Measurements from ENCODE around the gene UTP4. TPM values are rescaled to one million over a fixed set of nuclear protein-coding genes. Genes with fewer than 3 reads are reported as not detected.

Gene UTP4
- polyA plus RNA-seq, 1 experiment: 60.7 TPM

DNA sequence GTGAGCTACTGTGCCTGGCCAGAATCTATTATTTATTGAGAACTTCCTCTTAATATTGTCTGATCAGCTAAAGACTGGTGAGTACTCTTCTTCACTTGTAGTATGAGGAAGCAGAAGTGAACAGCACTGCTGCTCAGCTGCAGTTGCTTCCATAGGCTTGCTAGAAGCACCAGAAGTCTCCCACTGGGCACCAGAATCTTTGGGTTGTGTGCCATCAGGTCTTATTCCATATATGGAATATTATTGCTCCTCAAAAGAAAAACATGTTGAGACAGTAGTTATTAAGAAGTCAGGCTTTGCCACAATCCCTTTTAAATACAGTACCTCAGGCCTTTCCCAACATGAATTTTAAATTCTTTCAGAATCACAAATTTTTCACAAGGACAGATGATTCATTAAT is 71.7 kb downstream of the UTP4 start:
- no peak for DNase-seq (ENCODE audit: low read depth)
- Histone ChIP-seq H3K27me3 (ENCODE audit: control insufficient read depth, insufficient read depth, low read length) (no peaks in the 10 kb centered on the region), H3K36me3 (ENCODE audit: control insufficient read depth, insufficient read depth, low read length) (no peaks in the 10 kb centered on the region), H3K4me3 (ENCODE audit: low read depth, low read length) (no peak overlapping the region)
- ChIA-PET CTCF (interaction anchor here (1.7 kb wide), 1 partner anchor 17 kb away, joined by 4 read pairs; the partner anchor contains the start of gene SNTB2), POLR2A (no interaction called here)
- TF ChIP-seq, protein P1, sequence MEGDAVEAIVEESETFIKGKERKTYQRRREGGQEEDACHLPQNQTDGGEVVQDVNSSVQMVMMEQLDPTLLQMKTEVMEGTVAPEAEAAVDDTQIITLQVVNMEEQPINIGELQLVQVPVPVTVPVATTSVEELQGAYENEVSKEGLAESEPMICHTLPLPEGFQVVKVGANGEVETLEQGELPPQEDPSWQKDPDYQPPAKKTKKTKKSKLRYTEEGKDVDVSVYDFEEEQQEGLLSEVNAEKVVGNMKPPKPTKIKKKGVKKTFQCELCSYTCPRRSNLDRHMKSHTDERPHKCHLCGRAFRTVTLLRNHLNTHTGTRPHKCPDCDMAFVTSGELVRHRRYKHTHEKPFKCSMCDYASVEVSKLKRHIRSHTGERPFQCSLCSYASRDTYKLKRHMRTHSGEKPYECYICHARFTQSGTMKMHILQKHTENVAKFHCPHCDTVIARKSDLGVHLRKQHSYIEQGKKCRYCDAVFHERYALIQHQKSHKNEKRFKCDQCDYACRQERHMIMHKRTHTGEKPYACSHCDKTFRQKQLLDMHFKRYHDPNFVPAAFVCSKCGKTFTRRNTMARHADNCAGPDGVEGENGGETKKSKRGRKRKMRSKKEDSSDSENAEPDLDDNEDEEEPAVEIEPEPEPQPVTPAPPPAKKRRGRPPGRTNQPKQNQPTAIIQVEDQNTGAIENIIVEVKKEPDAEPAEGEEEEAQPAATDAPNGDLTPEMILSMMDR (IDR thresholded peaks at IDR 0.05; ENCODE audit: insufficient read depth, low read depth, low read length): no peak

DNA sequence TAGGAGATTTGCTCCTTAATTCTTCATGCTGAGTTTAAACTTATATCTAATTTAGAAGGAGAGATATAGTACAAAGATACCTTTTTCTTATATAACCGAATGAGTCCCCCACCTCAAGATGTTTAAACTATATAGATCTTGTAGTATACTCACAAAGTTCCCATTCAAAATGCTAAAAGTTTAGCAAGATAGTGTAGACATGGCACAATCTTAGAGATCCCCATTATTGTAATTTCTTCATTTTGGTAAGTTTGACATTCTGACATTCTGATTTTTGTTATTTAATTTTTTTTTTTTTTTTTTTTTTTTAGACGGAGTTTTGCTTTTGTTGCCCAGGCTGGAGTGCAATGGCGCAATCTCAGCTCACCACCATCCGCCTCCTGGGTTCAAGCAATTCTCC is 77.3 kb downstream of the UTP4 start:
- ChIA-PET CTCF (no interaction called here), POLR2A (no interaction called here)
- no peak for DNase-seq (ENCODE audit: low read depth)
- H3K27me3 ChIP-seq (ENCODE audit: control insufficient read depth, insufficient read depth, low read length): no peaks in the 10 kb centered on the region
- no peaks in the 10 kb centered on the region for H3K36me3 ChIP-seq (ENCODE audit: control insufficient read depth, insufficient read depth, low read length)
- TF ChIP-seq, protein P1 (IDR thresholded peaks at IDR 0.05; ENCODE audit: insufficient read depth, low read depth, low read length): no peak
- H3K4me3 ChIP-seq (ENCODE audit: low read depth, low read length): no peak overlapping the region

DNA sequence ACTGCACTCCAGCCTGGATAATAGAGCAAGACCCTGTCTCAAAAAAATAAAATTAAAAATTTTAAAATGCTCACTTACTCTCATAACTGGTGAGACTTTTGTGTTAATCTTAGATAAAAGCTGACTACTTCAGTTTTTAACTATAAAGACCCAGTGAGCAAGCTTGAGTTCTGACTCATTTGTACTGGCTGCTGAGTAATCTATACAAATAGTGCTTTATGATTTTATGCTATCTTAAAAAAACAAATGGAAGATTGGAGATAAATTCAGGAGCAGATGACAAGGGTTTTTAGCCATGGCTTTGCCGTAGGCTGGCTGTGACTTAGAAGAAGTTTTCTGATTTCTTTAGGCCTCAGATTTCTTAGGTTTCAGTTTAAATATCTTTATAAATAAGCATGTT is 85.0 kb downstream of the UTP4 start:
- no peak overlapping the region for H3K4me3 ChIP-seq (ENCODE audit: low read depth, low read length)
- DNase-seq (ENCODE audit: low read depth): no peak
- ChIA-PET CTCF (interaction anchor here (0.9 to 1.1 kb wide), 2 partner anchors 17 to 23 kb away, joined by 3 read pairs; no protein-coding TSS in a partner anchor), POLR2A (no interaction called here)
- H3K36me3 ChIP-seq (ENCODE audit: control insufficient read depth, insufficient read depth, low read length): no peaks in the 10 kb centered on the region
- H3K27me3 ChIP-seq (ENCODE audit: control insufficient read depth, insufficient read depth, low read length): no peaks in the 10 kb centered on the region
- TF ChIP-seq, protein P1 (IDR thresholded peaks at IDR 0.05; ENCODE audit: insufficient read depth, low read depth, low read length): no peak

Small RNA genes within 50 kb of the gene (small RNA-seq; reads per million reads assigned to genes)
- not detected for gene RF00019 (ENCODE audit: insufficient read length, low read depth, low replicate concordance)
- not detected for gene RNU6-22P (ENCODE audit: insufficient read length, low read depth, low replicate concordance)

Other genes with a start within 250 kb of the UTP4 start
- 1.8 and 2.3 TPM in 2 replicates for gene HAS3, start 27.0 kb upstream of the UTP4 start, polyA plus RNA-seq (2011; rRNA removed)
- 128 and 161 TPM in 2 replicates for gene CHTF8, start 61 bp upstream of the UTP4 start, polyA plus RNA-seq (2011; rRNA removed)
- gene SNTB2, start 54.5 kb downstream of the UTP4 start, polyA plus RNA-seq (2011; rRNA removed): 43.1 and 50.5 TPM in 2 replicates
- 14.5 and 19.4 TPM in 2 replicates for gene VPS4A, start 178.7 kb downstream of the UTP4 start, polyA plus RNA-seq (2011; rRNA removed)
- gene PDF, start 197.9 kb downstream of the UTP4 start, polyA plus RNA-seq (2011; rRNA removed): 4.0 and 6.4 TPM in 2 replicates
- gene COG8, start 206.9 kb downstream of the UTP4 start, polyA plus RNA-seq (2011; rRNA removed): 25.2 and 31.6 TPM in 2 replicates
- 6.4 and 9.1 TPM in 2 replicates for gene NIP7, start 207.1 kb downstream of the UTP4 start, polyA plus RNA-seq (2011; rRNA removed)
- 0.13 TPM in 1 of 2 replicates, not detected in the other for gene TMED6, start 219.1 kb downstream of the UTP4 start, polyA plus RNA-seq (2011; rRNA removed)

Data from BJ (cell line).